Amniotic stem cell (primary cell): ENCODE measurements around the gene OR2H2.

Source experiments
- DNase-seq: peaks from one replicate; lab custom pipeline; 2025; lab: John Stamatoyannopoulos, UW

OR2H2 gene

DNA sequence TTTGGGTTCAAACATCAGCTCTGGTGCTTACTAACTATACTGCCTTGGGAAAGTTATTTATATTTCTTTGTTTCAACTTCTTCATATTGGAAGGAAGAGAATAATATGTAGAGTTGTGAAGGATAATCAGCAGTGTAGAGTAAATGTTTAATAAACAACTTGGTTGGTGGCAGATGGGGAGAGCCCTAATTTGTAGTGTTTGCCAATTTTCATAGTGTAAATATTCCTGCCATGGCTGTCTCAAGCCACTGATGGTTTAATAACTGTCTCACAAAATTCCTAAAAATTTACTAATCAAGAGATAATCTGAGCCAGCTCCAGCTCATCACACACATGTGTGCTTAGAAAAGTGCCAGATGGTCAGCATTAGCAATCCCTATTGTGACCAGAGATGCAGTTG, at the start of gene OR2H2:
Gene OR2H2 (plus strand): TSS at position 301 of the 400 bp plus-strand sequence. CDS start 2,824 bp downstream, outside the sequence.
- DNase-seq = no peak

- no peak for DNase-seq
Observed at GRCh38 chr6:29537714-29538403, 47.1 kb upstream of the OR2H2 start.

DNA sequence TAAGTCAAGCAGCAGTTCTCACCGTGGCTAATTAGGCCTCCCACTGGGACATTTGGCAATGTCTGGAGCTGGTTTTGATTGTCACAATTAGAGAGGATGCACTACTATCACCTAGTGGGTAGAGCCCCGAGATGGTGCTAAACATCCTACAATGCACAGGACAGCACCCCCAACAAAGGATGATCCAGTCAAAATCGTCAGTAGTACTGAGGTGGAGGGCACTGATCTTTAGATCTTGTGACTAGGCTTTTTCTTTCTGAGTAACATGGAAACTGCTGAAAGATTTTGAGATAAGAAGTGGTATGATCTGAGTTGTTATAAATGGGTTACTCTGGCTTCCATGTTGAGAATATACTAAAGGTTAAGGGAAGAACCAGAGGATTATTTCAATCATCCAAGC, 37.3 kb upstream of the OR2H2 start:
- DNase-seq = no peak

DNA sequence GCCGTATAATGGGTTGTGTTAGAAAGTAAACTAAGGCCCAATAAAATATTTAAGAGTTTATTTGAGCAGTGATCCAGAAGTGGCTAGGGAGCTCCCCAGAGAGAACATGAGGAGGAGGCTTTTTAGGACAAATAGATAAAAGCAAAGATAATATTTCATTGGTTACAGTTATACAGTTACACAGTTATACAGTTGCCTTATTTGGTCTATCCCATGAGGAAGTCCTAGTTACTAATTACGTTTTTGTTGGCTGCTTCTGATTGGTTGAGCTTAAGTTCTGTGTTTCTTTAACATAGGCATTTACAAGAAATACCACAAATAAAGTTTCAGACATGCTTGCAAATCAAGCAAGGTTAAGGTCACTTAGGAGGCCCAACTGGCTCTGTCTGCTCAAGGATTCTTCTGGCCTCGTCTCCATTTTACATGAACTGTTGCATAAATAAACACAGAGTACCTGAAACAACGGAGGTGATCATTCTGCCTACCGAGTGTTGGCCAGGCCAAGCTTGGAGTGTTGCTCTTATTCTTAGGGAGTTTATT, 32.3 kb upstream of the OR2H2 start:
- DNase-seq = peak; percentile 31

- no peak for DNase-seq
Observed at GRCh38 chr6:29553268-29554057, 31.5 kb upstream of the OR2H2 start.

DNA sequence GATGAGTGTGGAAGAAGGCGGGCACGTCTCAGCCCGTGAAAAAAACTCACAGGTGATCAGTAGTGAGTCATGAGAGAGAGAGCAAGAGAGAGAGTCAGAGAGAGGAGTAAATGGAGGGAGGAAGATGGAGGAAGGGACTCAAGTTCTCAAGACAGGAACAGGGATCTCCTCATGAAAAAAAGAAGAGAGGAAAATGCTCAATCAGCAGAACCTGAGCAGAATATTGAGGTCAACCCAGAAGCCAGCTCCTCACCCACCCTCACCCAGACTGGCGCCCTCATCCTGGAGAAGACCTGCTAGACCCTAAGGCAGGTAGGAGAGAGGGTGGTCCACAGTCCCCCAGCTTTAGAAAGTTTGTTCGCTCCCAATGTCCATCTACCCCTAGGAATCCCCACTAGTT, 30.2 kb upstream of the OR2H2 start:
- DNase-seq = no peak

- no peak for DNase-seq
Observed at GRCh38 chr6:29557320-29557719, 27.6 kb upstream of the OR2H2 start.

DNA sequence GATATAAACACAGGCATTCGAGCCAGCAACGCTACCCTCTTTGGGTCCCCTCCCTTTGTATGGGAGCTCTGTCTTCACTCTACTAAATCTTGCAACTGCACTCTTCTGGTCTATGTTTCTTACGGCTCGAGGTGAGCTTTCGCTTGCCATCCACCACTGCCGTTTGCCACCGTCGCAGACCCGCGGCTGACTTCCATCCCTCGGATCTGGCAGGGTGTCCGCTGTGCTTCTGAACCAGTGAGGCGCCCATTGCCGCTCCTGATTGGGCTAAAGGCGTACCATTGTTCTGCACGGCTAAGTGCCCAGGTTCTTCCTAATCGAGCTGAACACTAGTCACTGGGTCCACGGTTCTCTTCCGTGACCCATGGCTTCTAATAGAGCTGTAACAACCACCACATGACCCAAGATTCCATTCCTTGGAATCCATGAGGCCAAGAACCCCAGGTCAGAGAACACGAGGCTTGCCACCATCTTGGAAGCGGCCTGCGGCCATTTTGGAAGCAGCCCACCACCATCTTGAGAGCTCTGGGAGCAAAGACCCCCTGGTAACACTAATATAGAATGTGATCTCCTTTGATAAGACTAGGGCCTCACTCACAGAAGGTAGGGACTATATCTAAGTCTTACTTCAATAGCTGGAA, 26.4 kb upstream of the OR2H2 start:
- DNase-seq = no peak

GRCh38 chr6:29559524-29560287, 25.2 kb upstream of the OR2H2 start, which contains the start of gene UBD:
Gene UBD, minus strand, starts transcription at chr6:29559732. Its CDS starts 31 bp downstream, at chr6:29559701.
- DNase-seq = no peak

- DNase-seq = no peak
Observed at GRCh38 chr6:29561091-29561490, 23.8 kb upstream of the OR2H2 start.

DNA sequence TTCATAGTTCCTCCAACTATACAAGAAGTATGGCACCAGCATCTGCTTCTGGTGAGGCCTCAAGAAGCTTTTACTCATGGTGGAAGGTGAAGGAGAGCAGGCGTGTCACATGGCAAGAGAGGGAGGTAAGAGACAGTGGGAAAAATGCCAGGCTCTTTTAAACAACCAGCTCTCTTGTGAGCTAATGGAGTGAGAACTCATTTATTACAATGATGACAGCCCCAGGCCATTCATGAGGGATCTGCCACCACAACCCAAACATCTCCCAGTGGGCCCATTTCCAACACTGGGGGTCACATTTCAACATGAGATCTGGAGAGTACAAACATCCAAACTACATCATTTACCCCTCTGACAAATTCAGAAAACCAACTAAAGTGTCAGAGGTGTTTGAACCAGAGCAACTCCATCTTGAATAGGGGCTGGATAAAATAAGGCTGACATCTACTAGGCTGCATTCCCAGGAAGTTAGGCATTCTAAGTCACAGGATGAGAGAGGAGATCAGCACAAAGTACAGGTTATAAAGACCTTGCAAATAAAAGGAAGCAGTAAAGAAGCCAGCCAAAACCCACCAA, 23.2 kb upstream of the OR2H2 start:
- no peak for DNase-seq

DNA sequence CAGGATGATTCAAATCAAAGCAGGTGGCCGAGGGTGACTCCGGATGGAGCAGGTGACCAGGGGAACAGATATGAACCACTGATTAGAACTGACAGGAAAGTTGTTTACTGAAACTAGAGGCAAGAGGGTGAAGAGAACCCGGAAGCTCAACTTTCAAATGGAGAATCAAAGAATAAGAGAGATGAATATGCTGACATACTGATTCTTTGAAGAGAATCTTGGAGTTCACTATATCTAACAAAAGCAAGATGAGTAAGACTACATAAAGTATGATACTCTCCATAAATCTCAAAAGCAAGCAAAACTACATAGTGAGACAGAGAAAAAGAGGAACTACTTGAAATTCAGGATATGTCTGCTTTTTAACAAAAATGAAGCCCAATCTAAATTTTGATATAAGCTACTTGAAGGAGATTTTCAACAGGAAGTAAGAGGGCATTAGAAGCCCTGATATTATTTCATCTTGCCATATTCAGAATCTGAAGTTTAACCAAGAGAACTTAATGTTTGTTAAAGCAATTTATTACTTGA, 21.4 kb upstream of the OR2H2 start:
- no peak for DNase-seq

- no peak for DNase-seq
Observed at GRCh38 chr6:29564875-29565274, 20.0 kb upstream of the OR2H2 start.

- no peak for DNase-seq
Observed at GRCh38 chr6:29566856-29567255, 18.1 kb upstream of the OR2H2 start.

GRCh38 chr6:29567541-29567940, 17.4 kb upstream of the OR2H2 start:
- DNase-seq = no peak

GRCh38 chr6:29567991-29568390, 16.9 kb upstream of the OR2H2 start:
- DNase-seq = no peak

GRCh38 chr6:29576056-29576455, 8.9 kb upstream of the OR2H2 start:
- DNase-seq = no peak

DNA sequence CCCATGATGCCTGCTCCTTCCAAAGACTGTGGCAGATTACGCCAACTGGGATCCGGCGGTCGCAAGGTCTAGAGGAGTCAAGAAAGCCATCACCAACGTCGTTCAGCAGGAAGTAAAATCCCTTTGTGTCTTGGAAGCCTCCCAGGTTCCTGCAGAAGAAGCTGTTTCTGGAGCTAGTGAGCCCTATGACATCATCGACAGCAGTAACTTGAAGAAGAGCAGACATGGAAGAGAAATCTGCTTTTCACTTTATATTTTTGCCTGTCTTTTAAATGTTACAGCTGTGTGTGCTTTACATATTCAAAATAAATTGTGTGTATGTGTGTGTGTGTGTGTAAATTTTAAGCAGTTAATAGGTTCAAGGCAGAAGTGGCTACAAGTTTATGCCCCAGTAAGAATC, 7.4 kb upstream of the OR2H2 start:
- no peak for DNase-seq

- peak; percentile 26 for DNase-seq
Observed at GRCh38 chr6:29589423-29590048, 4.6 kb downstream of the OR2H2 start.

DNA sequence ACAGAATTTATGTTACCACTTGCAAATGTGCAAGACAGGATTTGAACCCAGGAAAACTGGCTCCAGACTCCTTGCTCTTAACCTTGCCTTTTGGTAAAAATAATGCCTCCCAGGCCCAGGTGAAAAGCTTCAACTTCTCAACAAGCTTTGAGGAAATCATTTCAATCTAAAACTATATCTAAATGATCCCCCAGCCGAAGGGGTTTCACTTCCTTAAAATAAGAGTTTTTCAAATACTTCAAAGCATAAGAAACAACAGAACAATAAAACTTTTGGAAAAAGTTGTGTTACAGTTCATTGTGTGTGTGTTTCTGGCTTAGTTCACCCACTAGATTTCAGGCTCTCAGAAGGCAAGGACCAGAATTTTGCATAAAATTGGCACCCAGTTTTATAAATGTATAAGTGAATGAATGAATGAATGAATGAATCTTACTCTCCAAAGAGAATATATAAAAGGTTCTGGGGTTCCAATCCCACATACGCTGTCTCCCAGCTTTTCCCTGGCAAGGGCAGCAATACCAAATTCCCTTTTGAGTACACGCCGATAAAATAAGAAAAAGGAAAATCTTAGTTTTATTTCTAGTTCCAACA, 5.4 kb downstream of the OR2H2 start:
- DNase-seq = no peak
